Tibial nerve (tissue), 4 donors: Measurements from ENCODE around the gene PTK7. TPM values are rescaled to one million over a fixed set of nuclear protein-coding genes. Genes with fewer than 3 reads are reported as not detected.

ENCODE experiments used
- DNase-seq, 2 donors: peaks; one replicate each; pipeline ENCODE4 v3.0.0-alpha.2; 2019; ENCODE audit warnings: low spot score in 2 of 2
- H3K27ac ChIP-seq, 4 donors: fragments of 200-600 bp; sonication (generic) in 3 of 4; one replicate each; pipeline ENCODE4 v1.5.1; 2017 to 2019; ENCODE audit warnings: mild to moderate bottlenecking in 1 of 4
- H3K27me3 ChIP-seq, 2 donors: fragments of 200-600 bp; sonication (generic) in 1 of 2; one replicate each; pipeline versions ENCODE4 v1.5.1 to v1.6.0; 2017 to 2019
- H3K36me3 ChIP-seq, 3 donors: fragments of 200-600 bp; sonication (generic); one replicate each; pipeline ENCODE4 v1.5.1; 2018 to 2019
- H3K4me1 ChIP-seq, 4 donors: fragments of 200-600 bp; sonication (generic) in 3 of 4; one replicate each; pipeline ENCODE4 v1.5.1; 2017 to 2019
- H3K4me3 ChIP-seq, 4 donors: fragments of 200-600 bp; sonication (generic) in 3 of 4; one replicate each; pipeline ENCODE4 v1.5.1; 2017 to 2019; ENCODE audit warnings: mild to moderate bottlenecking in 1 of 4, moderate library complexity in 1 of 4
- H3K9me3 ChIP-seq, 4 donors: fragments of 200-600 bp; sonication (generic) in 3 of 4; one replicate each; pipeline ENCODE4 v1.5.1; 2017 to 2019
- CTCF ChIP-seq, 5 experiments: fragments of 200-600 bp in 3 of 5; fragments of 450-650 bp in 2 of 5; sonication (generic) in 3 of 5; IDR thresholded peaks; one replicate each; pipeline ENCODE4 v1.5.1; 2016 to 2019; ENCODE audit warnings: antibody characterized with exemption in 5 of 5, mild to moderate bottlenecking in 3 of 5, moderate library complexity in 2 of 5
- EP300 ChIP-seq, 2 donors: sonication (generic); formaldehyde crosslinking; IDR thresholded peaks; one replicate each; pipeline ENCODE4 v1.6.1; 2017; ENCODE audit warnings: antibody characterized with exemption in 2 of 2, mild to moderate bottlenecking in 1 of 2
- POLR2A ChIP-seq, 2 donors: fragments of 450-650 bp; IDR thresholded peaks; one replicate each; pipeline ENCODE4 v1.6.1; 2017; ENCODE audit warnings: antibody characterized with exemption in 2 of 2, mild to moderate bottlenecking in 2 of 2, moderate library complexity in 2 of 2
- WGBS, 2 donors: methylation state at CpG; one replicate each; pipeline ENCODE4 v1.1.5; 2018; 5-methylcytosine and 5-hydroxymethylcytosine counted together
- total RNA-seq, 4 donors: library from RNA; depleted of rRNA; stranded (reverse); fragments of >200 nt; gene quantifications; one replicate each; pipeline ENCODE4 v1.1.0, GENCODE V29; 2016

The PTK7 gene
- total RNA-seq, 4 donors from 2014 or later, result 1.5 to 5.5 (median 3.9) TPM

GRCh38 chr6:43060034-43060754 is 15.9 kb upstream of the PTK7 start:
- peak overlapping the region; percentile 54 to 97 (median 68) for H3K4me3 ChIP-seq
- peaks cover 0 to 63% (median under 1%) of the 10 kb centered on the region in 3 donors for H3K36me3 ChIP-seq
- no peak for DNase-seq
- TF ChIP-seq POLR2A (IDR thresholded peaks at IDR 0.05) (no peak), CTCF (IDR thresholded peaks at IDR 0.05) (no peak), EP300 (IDR thresholded peaks at IDR 0.05) (no peak)
- peaks cover 0 to 37% (median 24%) of the 10 kb centered on the region in 4 donors for H3K4me1 ChIP-seq
- H3K27me3 ChIP-seq, result no peaks in the 10 kb centered on the region
- 10% methylated on average over 8 to 13 of the region's 15 CpGs for WGBS, 2 donors
- H3K9me3 ChIP-seq, result no peaks in the 10 kb centered on the region
- H3K27ac ChIP-seq, result peak overlapping the region; percentile 75 to 95 (median 90)

GRCh38 chr6:43060755-43061633 is 15.1 kb upstream of the PTK7 start:
- 82 to 89% methylated on average over 12 of the region's 12 CpGs for WGBS, 2 donors
- H3K27ac ChIP-seq, result peak overlapping the region in 2 of 4 donors; percentile 41 to 95
- no peak for DNase-seq

GRCh38 chr6:43061861-43062260 is 14.3 kb upstream of the PTK7 start:
- no peaks in the 10 kb centered on the region for H3K9me3 ChIP-seq
- TF ChIP-seq CTCF (IDR thresholded peaks at IDR 0.05), result no peak
- H3K4me3 ChIP-seq, result no peak overlapping the region
- H3K36me3 ChIP-seq, result peaks cover 3 to 63% (median 6%) of the 10 kb centered on the region in 3 donors
- WGBS, 2 donors, result 71 to 73% methylated on average over 2 of the region's 2 CpGs
- no peaks in the 10 kb centered on the region for H3K27me3 ChIP-seq
- DNase-seq, result no peak
- H3K4me1 ChIP-seq, result peaks cover 0 to 37% (median 24%) of the 10 kb centered on the region in 4 donors
- no peak overlapping the region for H3K27ac ChIP-seq

More at GRCh38 chr6:43060755-43061633, 15.1 kb upstream of the PTK7 start:
- TF ChIP-seq CTCF (IDR thresholded peaks at IDR 0.05) (no peak), POLR2A (IDR thresholded peaks at IDR 0.05) (no peak), EP300 (IDR thresholded peaks at IDR 0.05) (no peak)
- Histone ChIP-seq H3K4me1 (peaks cover 0 to 37% (median 24%) of the 10 kb centered on the region in 4 donors), H3K36me3 (peaks cover 0 to 63% (median 3%) of the 10 kb centered on the region in 3 donors), H3K4me3 (peak overlapping the region in 2 of 4 donors; percentile 6 to 83), H3K9me3 (no peaks in the 10 kb centered on the region), H3K27me3 (no peaks in the 10 kb centered on the region)

GRCh38 chr6:43062818-43063217 is 13.3 kb upstream of the PTK7 start:
- Histone ChIP-seq H3K4me3 (no peak overlapping the region), H3K4me1 (peaks cover 0 to 29% (median 24%) of the 10 kb centered on the region in 4 donors), H3K9me3 (no peaks in the 10 kb centered on the region), H3K27me3 (no peaks in the 10 kb centered on the region), H3K27ac (no peak overlapping the region), H3K36me3 (peaks cover 3 to 61% (median 6%) of the 10 kb centered on the region in 3 donors)
- WGBS, 2 donors, result 92 to 94% methylated on average over 12 of the region's 12 CpGs
- no peak for TF ChIP-seq CTCF (IDR thresholded peaks at IDR 0.05)
- no peak for TF ChIP-seq EP300 (IDR thresholded peaks at IDR 0.05)
- TF ChIP-seq POLR2A (IDR thresholded peaks at IDR 0.05), result no peak
- no peak for DNase-seq
